GM13977 (cell line): ENCODE results near the gene ACSM3.
"Not testable (repeated sequence)": the region's sequence is repeated elsewhere in the genome, so short reads cannot be mapped to it uniquely, and the experiment has no call there.

Experiments
- DNase-seq: peaks from one replicate; pipeline ENCODE4 v3.0.0; 2012; ENCODE audit warnings: low spot score
- in situ Hi-C: fragments of 300-500 bp; cut with MboI; formaldehyde crosslinking; loops from one replicate; pipeline ENCODE4 v1.12.0; 2022; ENCODE audit warnings: low sequenced_read_pairs, low pct_unique_long_range_greater_than_20kb, mixed read lengths, inconsistent platforms; ENCODE audit not compliant: unreplicated experiment
- TF ChIP-seq, protein P1 (sequence below): IDR thresholded peaks from 2 replicates; pipeline ENCODE4 v1.5.1; 2012; ENCODE audit warnings: mild to moderate bottlenecking, control low read depth; ENCODE audit not compliant: insufficient read depth; ENCODE audit errors: extremely low read depth, missing control alignments

ACSM3 gene

DNA sequence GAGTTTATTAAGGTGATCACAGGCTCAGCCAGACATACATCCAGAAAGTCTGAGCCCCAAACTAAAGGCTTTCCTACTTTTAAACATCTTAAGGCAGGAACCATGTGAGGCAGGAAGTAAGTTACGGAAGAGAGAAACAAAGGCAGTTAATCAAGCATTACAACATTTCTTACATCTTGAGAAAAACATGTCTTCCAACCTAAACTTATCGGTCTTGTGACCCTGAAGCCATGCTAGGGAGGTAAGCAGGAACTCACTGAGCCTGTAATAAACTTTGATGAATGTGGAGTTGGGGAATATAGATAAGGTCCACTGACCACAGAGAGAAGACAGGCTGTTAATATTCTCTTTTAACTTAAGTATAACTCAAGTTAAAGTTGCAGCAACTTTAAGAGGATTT, 3.5 kb upstream of the ACSM3 start:
- DNase-seq, result no peak
- TF ChIP-seq, protein P1, sequence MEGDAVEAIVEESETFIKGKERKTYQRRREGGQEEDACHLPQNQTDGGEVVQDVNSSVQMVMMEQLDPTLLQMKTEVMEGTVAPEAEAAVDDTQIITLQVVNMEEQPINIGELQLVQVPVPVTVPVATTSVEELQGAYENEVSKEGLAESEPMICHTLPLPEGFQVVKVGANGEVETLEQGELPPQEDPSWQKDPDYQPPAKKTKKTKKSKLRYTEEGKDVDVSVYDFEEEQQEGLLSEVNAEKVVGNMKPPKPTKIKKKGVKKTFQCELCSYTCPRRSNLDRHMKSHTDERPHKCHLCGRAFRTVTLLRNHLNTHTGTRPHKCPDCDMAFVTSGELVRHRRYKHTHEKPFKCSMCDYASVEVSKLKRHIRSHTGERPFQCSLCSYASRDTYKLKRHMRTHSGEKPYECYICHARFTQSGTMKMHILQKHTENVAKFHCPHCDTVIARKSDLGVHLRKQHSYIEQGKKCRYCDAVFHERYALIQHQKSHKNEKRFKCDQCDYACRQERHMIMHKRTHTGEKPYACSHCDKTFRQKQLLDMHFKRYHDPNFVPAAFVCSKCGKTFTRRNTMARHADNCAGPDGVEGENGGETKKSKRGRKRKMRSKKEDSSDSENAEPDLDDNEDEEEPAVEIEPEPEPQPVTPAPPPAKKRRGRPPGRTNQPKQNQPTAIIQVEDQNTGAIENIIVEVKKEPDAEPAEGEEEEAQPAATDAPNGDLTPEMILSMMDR, result no peak
- in situ Hi-C loops, result no loop called here

DNA sequence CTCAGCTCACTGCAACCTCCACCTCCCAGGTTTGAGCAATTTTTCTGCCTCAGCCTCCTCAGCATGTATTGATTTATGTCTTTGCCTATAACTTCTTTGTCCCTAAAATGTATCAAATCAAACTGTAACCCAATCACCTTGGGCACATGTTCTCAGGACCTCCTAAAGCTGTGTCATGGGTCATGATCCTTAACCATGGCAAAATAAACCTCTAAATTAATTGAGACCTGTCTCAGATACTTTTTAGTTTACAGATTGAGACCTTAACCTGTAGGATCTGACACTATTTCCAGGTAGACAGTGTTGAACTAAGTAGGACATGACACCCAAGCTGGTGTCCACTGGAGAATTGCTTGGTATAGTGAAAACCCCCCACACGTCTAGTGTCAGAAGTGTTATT, 2.6 kb upstream of the ACSM3 start:
- in situ Hi-C loops, result no loop called here
- DNase-seq, result no peak
- TF ChIP-seq, protein P1, result no peak

DNA sequence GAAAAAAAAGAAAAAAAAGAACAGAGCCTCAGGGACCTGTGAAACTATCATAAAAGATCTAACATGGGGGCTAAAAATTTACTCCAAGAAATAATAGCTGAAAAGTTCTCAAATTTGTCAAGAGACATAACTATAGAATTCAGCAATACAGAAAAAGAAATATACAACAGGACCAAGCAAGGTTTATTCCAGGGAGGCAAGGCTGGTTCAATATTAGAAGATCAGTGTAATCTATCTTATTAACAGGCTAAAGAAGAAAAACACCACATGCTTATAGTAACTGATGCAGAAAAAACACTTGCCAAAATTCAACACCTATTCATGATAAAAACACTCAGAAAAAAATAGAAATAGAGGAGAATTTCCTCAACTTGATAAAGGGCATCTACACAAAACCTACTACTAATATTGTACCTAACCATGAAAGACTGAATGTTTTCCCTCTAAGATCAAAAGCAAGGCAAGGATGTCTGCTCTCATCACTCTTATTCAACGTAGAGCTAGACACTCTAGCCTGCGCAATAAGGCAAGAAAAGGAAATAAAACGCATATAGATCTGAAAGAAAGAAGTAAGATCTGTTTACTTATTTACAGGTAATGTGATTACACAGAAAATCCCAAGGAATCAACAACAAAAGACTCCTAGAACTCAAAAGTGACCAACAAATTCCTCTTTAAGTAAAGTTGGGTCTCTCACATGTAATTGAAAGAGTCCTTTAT, 1.2 kb upstream of the ACSM3 start:
- DNase-seq, result no peak
- in situ Hi-C loops, result no loop called here
- TF ChIP-seq, protein P1, result no peak

DNA sequence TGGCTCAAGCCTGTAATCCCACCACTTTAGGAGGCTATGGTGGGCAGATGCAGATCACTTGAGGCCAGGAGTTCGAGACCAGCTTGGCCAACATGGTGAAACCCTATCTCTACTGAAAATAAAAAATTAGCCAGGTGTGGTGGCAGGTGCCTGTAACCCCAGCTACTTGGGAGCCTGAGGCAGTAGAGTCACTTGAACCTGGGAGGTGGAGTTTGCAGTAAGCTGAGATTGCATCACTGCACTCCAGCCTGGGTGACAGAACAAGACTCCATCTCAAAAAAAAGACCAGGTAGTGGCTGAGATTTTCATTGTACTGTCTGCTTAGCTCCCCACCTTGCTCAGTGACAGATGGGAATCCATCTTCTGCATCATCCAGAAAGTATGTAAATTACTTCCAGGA, 634 bp downstream of the ACSM3 start:
- DNase-seq, in situ Hi-C loops: not testable (repeated sequence)

DNA sequence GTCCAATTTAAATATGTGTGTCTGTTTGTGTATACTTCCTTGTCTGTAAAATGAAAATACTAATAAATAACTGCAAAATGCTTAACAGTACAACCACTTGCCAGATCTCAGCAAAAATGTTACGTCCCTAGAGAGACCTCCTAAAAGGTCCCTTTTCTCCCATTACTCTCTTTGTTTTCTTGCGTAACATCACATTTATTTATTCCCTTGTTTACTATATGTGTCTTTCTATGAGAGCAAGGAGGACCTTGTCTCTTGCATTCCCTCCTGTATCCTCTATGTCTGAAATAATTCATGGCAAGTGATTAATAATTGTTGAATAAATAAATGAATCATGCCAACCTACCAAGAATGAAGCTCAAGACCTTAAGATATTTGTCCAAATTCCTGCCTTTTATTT, 1.9 kb downstream of the ACSM3 start:
- DNase-seq, result no peak
- in situ Hi-C loops, result no loop called here
- TF ChIP-seq, protein P1, result no peak

DNA sequence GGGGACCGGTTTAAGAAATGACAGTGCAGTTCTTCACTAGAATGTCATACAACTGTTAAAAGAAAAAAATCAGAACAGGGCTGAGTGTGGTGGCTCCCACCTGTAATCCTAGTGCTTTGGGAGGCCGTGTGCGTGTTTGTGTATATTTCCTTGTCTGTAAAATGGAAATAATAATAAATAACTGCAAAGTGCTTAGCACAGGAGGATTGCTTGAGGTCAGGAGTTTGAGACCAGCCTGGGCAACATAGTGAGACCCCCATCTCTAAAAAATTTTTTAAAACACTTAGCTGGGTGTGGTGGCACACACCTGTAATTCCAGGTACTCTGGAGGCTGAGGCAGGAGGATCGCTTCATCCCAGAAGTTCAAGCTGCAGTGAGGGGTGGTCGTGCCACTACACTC, 2.5 kb downstream of the ACSM3 start:
- TF ChIP-seq, protein P1, result no peak
- in situ Hi-C loops, result no loop called here
- no peak for DNase-seq

DNA sequence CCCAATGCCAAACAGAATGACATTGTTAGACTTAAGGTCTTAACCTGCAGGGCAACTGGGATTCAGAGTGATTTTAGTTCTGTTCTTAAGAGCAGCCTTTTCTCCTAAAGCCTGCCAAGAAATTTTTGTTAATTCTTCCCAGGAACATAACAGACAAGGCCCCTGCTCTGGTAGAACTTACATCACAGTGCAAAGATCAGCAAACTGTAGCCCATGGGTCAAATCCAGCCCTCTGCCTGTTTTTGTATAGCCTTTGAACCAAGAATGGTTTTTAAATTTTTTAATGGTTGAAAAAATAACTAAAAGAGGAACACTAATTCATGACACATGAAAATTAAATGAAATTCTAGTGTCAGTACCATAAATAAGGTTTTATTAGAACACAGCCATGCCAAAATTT, 3.8 kb downstream of the ACSM3 start:
- no peak for DNase-seq
- in situ Hi-C loops, result no loop called here
- TF ChIP-seq, protein P1, result no peak
